ENCODE data around the gene RASA1. TPM values are rescaled to one million over a fixed set of nuclear protein-coding genes. Genes with fewer than 3 reads are reported as not detected.
"Not testable (repeated sequence)": the region's sequence is repeated elsewhere in the genome, so short reads cannot be mapped to it uniquely, and the experiment has no call there.

Gene RASA1
- total and polyA plus RNA-seq, 9 donors, result 19.6 to 33.9 (median 30.2) TPM

GRCh38 chr5:87303324-87303723 is 35.6 kb downstream of the RASA1 start:
- intact Hi-C loops (cut with DNase I), result no loop called here
- WGBS, 3 donors, result 93 to 98% (median 96%) methylated on average over 2 of the region's 2 CpGs
- H3K4me1 ChIP-seq (ENCODE audit: insufficient read depth), result peaks cover 2% of the 10 kb centered on the region
- DNase-seq, result no peak
- no peak overlapping the region for H3K4me3 ChIP-seq
- no peaks in the 10 kb centered on the region for H3K36me3 ChIP-seq
- TF ChIP-seq CTCF (IDR thresholded peaks at IDR 0.05) (no peak), POLR2A (IDR thresholded peaks at IDR 0.05) (no peak), EP300 (IDR thresholded peaks at IDR 0.05) (no peak)
- H3K27ac ChIP-seq, result no peak overlapping the region
- H3K27me3 ChIP-seq, result no peaks in the 10 kb centered on the region
- no peaks in the 10 kb centered on the region for H3K9me3 ChIP-seq

GRCh38 chr5:87306090-87306489 is 38.4 kb downstream of the RASA1 start:
- DNase-seq; H3K27me3 ChIP-seq; H3K9me3 ChIP-seq; H3K4me1 ChIP-seq (ENCODE audit: insufficient read depth); intact Hi-C loops (cut with DNase I); H3K4me3 ChIP-seq; H3K36me3 ChIP-seq; H3K27ac ChIP-seq: not testable (repeated sequence)
- WGBS, 3 donors, result 96 to 99% (median 98%) methylated on average over 2 of the region's 2 CpGs

- Histone ChIP-seq H3K4me1 (ENCODE audit: insufficient read depth) (peaks cover 2% of the 10 kb centered on the region), H3K27me3 (no peaks in the 10 kb centered on the region), H3K27ac (no peak overlapping the region), H3K4me3 (no peak overlapping the region), H3K36me3 (no peaks in the 10 kb centered on the region), H3K9me3 (no peaks in the 10 kb centered on the region)
- TF ChIP-seq EP300 (IDR thresholded peaks at IDR 0.05), result no peak
- intact Hi-C loops (cut with DNase I), result no loop called here
- 92 to 97% (median 93%) methylated on average over 5 of the region's 5 CpGs for WGBS, 3 donors
- no peak for DNase-seq
These were observed 40.2 kb downstream of the RASA1 start for GRCh38 chr5:87307796-87308423.

GRCh38 chr5:87311405-87312279 is 44.0 kb downstream of the RASA1 start:
- no peak for TF ChIP-seq POLR2A (IDR thresholded peaks at IDR 0.05)
- TF ChIP-seq EP300 (IDR thresholded peaks at IDR 0.05), result no peak
- TF ChIP-seq CTCF (IDR thresholded peaks at IDR 0.05), result no peak
- Histone ChIP-seq H3K4me3 (no peak overlapping the region), H3K4me1 (ENCODE audit: insufficient read depth) (peaks cover 4% of the 10 kb centered on the region), H3K27me3 (no peaks in the 10 kb centered on the region), H3K9me3 (no peaks in the 10 kb centered on the region), H3K36me3 (no peaks in the 10 kb centered on the region), H3K27ac (no peak overlapping the region)
- intact Hi-C loops (cut with DNase I), result no loop called here
- DNase-seq, result no peak
- WGBS, 3 donors, result 78 to 91% (median 91%) methylated on average over 5 of the region's 5 CpGs

GRCh38 chr5:87313216-87313615 is 45.5 kb downstream of the RASA1 start:
- no peak for DNase-seq
- Histone ChIP-seq H3K27me3 (no peaks in the 10 kb centered on the region), H3K4me3 (no peak overlapping the region), H3K27ac (no peak overlapping the region), H3K9me3 (no peaks in the 10 kb centered on the region), H3K4me1 (ENCODE audit: insufficient read depth) (peaks cover 4% of the 10 kb centered on the region), H3K36me3 (no peaks in the 10 kb centered on the region)
- TF ChIP-seq EP300 (IDR thresholded peaks at IDR 0.05), result no peak
- TF ChIP-seq POLR2A (IDR thresholded peaks at IDR 0.05), result no peak
- TF ChIP-seq CTCF (IDR thresholded peaks at IDR 0.05), result no peak
- intact Hi-C loops (cut with DNase I), result no loop called here
- 87 to 95% (median 92%) methylated on average over 3 of the region's 3 CpGs for WGBS, 3 donors

All from ovary (tissue), 9 donors.